Measurements from ENCODE around the gene COA8. TPM values are rescaled to one million over a fixed set of nuclear protein-coding genes. Genes with fewer than 3 reads are reported as not detected.

The COA8 gene
- total and polyA plus RNA-seq, 2 of the 13 experiments (the other 11 are each of a cell fraction or from before 2014, with no cell fraction given) = 10.9 to 25.1 TPM

DNA sequence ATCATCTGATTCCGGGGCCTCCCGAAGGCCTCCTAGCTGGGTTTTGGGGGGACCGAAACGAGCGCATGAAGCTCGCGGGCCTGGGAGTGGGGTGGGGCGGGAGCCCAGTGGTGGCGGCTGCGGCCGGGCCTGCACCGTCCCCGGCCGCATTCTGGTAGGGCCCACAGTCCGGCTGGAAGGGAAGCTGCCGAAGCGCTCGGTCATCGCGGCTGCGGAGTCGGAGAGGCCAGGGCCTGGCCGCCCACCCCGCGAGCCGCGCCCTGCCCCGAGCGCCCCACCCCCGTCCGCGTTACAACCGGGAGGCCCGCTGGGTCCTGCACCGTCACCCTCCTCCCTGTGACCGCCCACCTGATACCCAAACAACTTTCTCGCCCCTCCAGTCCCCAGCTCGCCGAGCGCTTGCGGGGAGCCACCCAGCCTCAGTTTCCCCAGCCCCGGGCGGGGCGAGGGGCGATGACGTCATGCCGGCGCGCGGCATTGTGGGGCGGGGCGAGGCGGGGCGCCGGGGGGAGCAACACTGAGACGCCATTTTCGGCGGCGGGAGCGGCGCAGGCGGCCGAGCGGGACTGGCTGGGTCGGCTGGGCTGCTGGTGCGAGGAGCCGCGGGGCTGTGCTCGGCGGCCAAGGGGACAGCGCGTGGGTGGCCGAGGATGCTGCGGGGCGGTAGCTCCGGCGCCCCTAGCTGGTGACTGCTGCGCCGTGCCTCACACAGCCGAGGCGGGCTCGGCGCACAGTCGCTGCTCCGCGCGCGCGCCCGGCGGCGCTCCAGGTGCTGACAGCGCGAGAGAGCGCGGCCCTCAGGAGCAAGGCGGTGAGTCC, 66.1 kb downstream of the COA8 start, which contains the start of gene KLC1 (continued):
- no peak for TF ChIP-seq RFXAP (CRISPR knock-in tag; IDR thresholded peaks at IDR 0.05; ENCODE audit: borderline replicate concordance)
- no peak for TF ChIP-seq CHD2 (IDR thresholded peaks at IDR 0.05; ENCODE audit: low read depth, low read length)
- TF ChIP-seq POGZ (CRISPR knock-in tag; IDR thresholded peaks at IDR 0.05) = 0 out of 2 replicates have a peak, but pooled peaks have one; percentile 28
- TF ChIP-seq ZNF780A (CRISPR knock-in tag; IDR thresholded peaks at IDR 0.05) = peak; percentile 7; the same call in 1 of the 2 replicates
- TF ChIP-seq JUN (CRISPR knock-in tag; IDR thresholded peaks at IDR 0.05) = peak; percentile 94
- no peak for TF ChIP-seq SIN3B (IDR thresholded peaks at IDR 0.05; ENCODE audit: low read length)
- TF ChIP-seq ARHGAP35 (CRISPR knock-in tag; IDR thresholded peaks at IDR 0.05; ENCODE audit: borderline replicate concordance) = no peak
- no peak for TF ChIP-seq ZNF20 (CRISPR knock-in tag; IDR thresholded peaks at IDR 0.05)
- TF ChIP-seq ZNF7 (CRISPR knock-in tag; IDR thresholded peaks at IDR 0.05) = no peak
- no peak for TF ChIP-seq NR3C1 (CRISPR knock-in tag; IDR thresholded peaks at IDR 0.05)
- TF ChIP-seq ZNF432 (CRISPR knock-in tag; IDR thresholded peaks at IDR 0.05; ENCODE audit: borderline replicate concordance) = no peak
- TF ChIP-seq, protein P1, sequence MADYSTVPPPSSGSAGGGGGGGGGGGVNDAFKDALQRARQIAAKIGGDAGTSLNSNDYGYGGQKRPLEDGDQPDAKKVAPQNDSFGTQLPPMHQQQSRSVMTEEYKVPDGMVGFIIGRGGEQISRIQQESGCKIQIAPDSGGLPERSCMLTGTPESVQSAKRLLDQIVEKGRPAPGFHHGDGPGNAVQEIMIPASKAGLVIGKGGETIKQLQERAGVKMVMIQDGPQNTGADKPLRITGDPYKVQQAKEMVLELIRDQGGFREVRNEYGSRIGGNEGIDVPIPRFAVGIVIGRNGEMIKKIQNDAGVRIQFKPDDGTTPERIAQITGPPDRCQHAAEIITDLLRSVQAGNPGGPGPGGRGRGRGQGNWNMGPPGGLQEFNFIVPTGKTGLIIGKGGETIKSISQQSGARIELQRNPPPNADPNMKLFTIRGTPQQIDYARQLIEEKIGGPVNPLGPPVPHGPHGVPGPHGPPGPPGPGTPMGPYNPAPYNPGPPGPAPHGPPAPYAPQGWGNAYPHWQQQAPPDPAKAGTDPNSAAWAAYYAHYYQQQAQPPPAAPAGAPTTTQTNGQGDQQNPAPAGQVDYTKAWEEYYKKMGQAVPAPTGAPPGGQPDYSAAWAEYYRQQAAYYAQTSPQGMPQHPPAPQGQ (CRISPR knock-in tag; IDR thresholded peaks at IDR 0.05; ENCODE audit: borderline replicate concordance) = no peak
- no peak for TF ChIP-seq ZNF598 (CRISPR knock-in tag; IDR thresholded peaks at IDR 0.05; ENCODE audit: borderline replicate concordance)
- peak; percentile 80 for TF ChIP-seq HNRNPK (IDR thresholded peaks at IDR 0.05; ENCODE audit: low read depth, low read length, poor library complexity, severe bottlenecking)
- no peak for TF ChIP-seq ZNF781 (CRISPR knock-in tag; IDR thresholded peaks at IDR 0.05; ENCODE audit: borderline replicate concordance, not compliant biosample characterization)
- TF ChIP-seq, protein P2, sequence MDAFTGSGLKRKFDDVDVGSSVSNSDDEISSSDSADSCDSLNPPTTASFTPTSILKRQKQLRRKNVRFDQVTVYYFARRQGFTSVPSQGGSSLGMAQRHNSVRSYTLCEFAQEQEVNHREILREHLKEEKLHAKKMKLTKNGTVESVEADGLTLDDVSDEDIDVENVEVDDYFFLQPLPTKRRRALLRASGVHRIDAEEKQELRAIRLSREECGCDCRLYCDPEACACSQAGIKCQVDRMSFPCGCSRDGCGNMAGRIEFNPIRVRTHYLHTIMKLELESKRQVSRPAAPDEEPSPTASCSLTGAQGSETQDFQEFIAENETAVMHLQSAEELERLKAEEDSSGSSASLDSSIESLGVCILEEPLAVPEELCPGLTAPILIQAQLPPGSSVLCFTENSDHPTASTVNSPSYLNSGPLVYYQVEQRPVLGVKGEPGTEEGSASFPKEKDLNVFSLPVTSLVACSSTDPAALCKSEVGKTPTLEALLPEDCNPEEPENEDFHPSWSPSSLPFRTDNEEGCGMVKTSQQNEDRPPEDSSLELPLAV (CRISPR knock-in tag; conservative IDR thresholded peaks at IDR 0.05; ENCODE audit: low read depth) = no peak
- TF ChIP-seq ZFP90 (CRISPR knock-in tag; IDR thresholded peaks at IDR 0.05; ENCODE audit: borderline replicate concordance) = no peak; the same call in 1 of the 2 replicates
- TF ChIP-seq, protein P3, sequence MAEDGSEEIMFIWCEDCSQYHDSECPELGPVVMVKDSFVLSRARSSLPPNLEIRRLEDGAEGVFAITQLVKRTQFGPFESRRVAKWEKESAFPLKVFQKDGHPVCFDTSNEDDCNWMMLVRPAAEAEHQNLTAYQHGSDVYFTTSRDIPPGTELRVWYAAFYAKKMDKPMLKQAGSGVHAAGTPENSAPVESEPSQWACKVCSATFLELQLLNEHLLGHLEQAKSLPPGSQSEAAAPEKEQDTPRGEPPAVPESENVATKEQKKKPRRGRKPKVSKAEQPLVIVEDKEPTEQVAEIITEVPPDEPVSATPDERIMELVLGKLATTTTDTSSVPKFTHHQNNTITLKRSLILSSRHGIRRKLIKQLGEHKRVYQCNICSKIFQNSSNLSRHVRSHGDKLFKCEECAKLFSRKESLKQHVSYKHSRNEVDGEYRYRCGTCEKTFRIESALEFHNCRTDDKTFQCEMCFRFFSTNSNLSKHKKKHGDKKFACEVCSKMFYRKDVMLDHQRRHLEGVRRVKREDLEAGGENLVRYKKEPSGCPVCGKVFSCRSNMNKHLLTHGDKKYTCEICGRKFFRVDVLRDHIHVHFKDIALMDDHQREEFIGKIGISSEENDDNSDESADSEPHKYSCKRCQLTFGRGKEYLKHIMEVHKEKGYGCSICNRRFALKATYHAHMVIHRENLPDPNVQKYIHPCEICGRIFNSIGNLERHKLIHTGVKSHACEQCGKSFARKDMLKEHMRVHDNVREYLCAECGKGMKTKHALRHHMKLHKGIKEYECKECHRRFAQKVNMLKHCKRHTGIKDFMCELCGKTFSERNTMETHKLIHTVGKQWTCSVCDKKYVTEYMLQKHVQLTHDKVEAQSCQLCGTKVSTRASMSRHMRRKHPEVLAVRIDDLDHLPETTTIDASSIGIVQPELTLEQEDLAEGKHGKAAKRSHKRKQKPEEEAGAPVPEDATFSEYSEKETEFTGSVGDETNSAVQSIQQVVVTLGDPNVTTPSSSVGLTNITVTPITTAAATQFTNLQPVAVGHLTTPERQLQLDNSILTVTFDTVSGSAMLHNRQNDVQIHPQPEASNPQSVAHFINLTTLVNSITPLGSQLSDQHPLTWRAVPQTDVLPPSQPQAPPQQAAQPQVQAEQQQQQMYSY (CRISPR knock-in tag; IDR thresholded peaks at IDR 0.05) = no peak
- 0 out of 2 replicates have a peak, but pooled peaks have one; percentile 21 for TF ChIP-seq ZNF468 (CRISPR knock-in tag; IDR thresholded peaks at IDR 0.05)

Measured in HepG2 (cell line).